ENCODE results near the gene FRS3. TPM values are rescaled to one million over a fixed set of nuclear protein-coding genes. Genes with fewer than 3 reads are reported as not detected.

FRS3 gene
- total RNA-seq, 2 donors from 2014 or later: 5.9 to 18.4 TPM

DNA sequence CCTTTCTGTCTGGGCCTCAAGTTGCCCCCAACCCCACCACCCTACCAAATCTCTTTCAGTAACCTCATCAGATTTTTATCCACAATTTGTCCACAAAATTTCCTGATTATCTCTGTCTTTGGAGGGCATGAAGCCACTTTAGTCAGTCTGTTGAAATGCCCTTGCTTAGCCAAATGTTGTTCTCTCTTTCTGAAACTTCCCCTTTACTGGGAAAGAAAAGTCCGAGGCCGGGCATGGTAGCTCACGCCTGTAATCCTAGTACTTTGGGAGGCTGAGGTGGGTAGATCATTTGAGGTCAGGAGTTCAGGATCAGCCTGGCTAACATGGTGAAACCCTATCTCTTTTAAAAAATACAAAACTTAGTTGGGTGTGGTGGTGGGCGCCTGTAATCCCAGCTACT, 41.6 kb upstream of the FRS3 start:
- WGBS: 93% methylated on average over 4 of the region's 4 CpGs
- TF ChIP-seq CTCF (IDR thresholded peaks at IDR 0.05) (no peak), POLR2AphosphoS5 (IDR thresholded peaks at IDR 0.05) (no peak), POLR2A (IDR thresholded peaks at IDR 0.05) (no peak)
- Histone ChIP-seq H3K4me3 (no peak overlapping the region), H3K9me3 (no peaks in the 10 kb centered on the region), H3K4me1 (replicated peaks) (no peaks in the 10 kb centered on the region), H3K27ac (no peak overlapping the region), H3K27me3 (replicated peaks; ENCODE audit: insufficient read depth) (no peaks in the 10 kb centered on the region), H3K36me3 (no peaks in the 10 kb centered on the region)
- intact Hi-C loops (cut with DNase I): no loop called here
- DNase-seq (ENCODE audit: low spot score): no peak

DNA sequence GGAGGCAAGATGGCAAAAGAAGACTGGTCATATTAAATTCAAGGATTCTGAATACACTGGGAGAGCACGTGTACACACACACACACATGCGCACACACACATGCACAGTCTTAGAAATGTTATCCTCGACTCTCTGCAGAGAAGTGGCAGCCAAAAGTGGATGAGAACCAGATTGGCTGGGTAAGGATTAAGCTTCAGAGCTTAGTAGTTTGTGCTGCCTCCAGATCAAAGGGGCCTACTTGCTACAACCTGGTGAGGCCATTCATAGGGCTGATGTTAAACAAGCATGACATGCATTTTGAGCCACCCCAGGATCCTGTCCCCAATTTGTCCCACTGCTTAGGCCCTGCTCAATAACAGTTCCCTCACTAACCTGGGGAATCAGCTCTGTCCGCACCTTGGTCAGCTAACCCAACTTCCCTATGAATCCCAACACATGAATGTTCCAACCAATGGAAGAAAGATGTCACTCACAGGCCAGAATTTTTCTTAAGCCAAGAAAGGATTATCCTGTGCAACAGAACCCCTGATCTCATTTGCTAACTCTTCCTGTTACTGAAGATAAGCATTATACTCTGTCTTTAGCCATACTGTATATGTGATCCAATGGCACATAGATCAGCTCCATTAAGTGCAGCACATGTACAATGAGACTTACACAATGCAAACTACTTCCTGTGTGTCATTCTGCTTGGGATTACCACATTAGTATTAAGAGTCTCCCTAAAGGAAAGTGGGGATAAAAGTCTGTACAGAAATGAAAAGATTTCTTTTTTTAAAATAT, 38.8 kb upstream of the FRS3 start:
- WGBS: 83% methylated on average over 4 of the region's 4 CpGs
- TF ChIP-seq POLR2A (IDR thresholded peaks at IDR 0.05) (no peak), CTCF (IDR thresholded peaks at IDR 0.05) (no peak), POLR2AphosphoS5 (IDR thresholded peaks at IDR 0.05) (no peak)

GRCh38 chr6:41815587-41815986, 35.9 kb upstream of the FRS3 start:
- H3K9me3 ChIP-seq: no peaks in the 10 kb centered on the region
- no peaks in the 10 kb centered on the region for H3K27me3 ChIP-seq (replicated peaks; ENCODE audit: insufficient read depth)
- WGBS: 93% methylated on average over 1 of the region's 1 CpG
- no peak for TF ChIP-seq POLR2AphosphoS5 (IDR thresholded peaks at IDR 0.05)
- no peak for TF ChIP-seq POLR2A (IDR thresholded peaks at IDR 0.05)
- TF ChIP-seq CTCF (IDR thresholded peaks at IDR 0.05): no peak
- H3K4me3 ChIP-seq: no peak overlapping the region
- H3K27ac ChIP-seq: no peak overlapping the region
- DNase-seq (ENCODE audit: low spot score): no peak
- no peaks in the 10 kb centered on the region for H3K4me1 ChIP-seq (replicated peaks)
- H3K36me3 ChIP-seq: no peaks in the 10 kb centered on the region
- intact Hi-C loops (cut with DNase I): no loop called here

More for the DNA sequence above, 38.8 kb upstream of the FRS3 start:
- no peak overlapping the region for H3K4me3 ChIP-seq
- H3K4me1 ChIP-seq (replicated peaks): no peaks in the 10 kb centered on the region
- no peaks in the 10 kb centered on the region for H3K36me3 ChIP-seq
- no peaks in the 10 kb centered on the region for H3K27me3 ChIP-seq (replicated peaks; ENCODE audit: insufficient read depth)
- intact Hi-C loops (cut with DNase I): no loop called here
- DNase-seq (ENCODE audit: low spot score): no peak
- no peak overlapping the region for H3K27ac ChIP-seq
- no peaks in the 10 kb centered on the region for H3K9me3 ChIP-seq

- no peak for DNase-seq (ENCODE audit: low spot score)
- H3K27me3 ChIP-seq (replicated peaks; ENCODE audit: insufficient read depth): no peaks in the 10 kb centered on the region
- intact Hi-C loops (cut with DNase I): no loop called here
These were observed 34.9 kb upstream of the FRS3 start for GRCh38 chr6:41814629-41815028.

More at GRCh38 chr6:41814629-41815028, 34.9 kb upstream of the FRS3 start:
- Histone ChIP-seq H3K27ac (no peak overlapping the region), H3K4me3 (no peak overlapping the region), H3K9me3 (no peaks in the 10 kb centered on the region), H3K36me3 (no peaks in the 10 kb centered on the region), H3K4me1 (replicated peaks) (no peaks in the 10 kb centered on the region)
- TF ChIP-seq CTCF (IDR thresholded peaks at IDR 0.05) (no peak), POLR2AphosphoS5 (IDR thresholded peaks at IDR 0.05) (no peak), POLR2A (IDR thresholded peaks at IDR 0.05) (no peak)
- 73% methylated on average over 4 of the region's 4 CpGs for WGBS
